Measurements from ENCODE around the gene DPP10. TPM values are rescaled to one million over a fixed set of nuclear protein-coding genes. Genes with fewer than 3 reads are reported as not detected.
"Not testable (repeated sequence)": the region's sequence is repeated elsewhere in the genome, so short reads cannot be mapped to it uniquely, and the experiment has no call there.

Gene DPP10
- polyA plus RNA-seq, 12 donors: 0.17 to 4.5 (median 0.87) TPM; not detected in 2

DNA sequence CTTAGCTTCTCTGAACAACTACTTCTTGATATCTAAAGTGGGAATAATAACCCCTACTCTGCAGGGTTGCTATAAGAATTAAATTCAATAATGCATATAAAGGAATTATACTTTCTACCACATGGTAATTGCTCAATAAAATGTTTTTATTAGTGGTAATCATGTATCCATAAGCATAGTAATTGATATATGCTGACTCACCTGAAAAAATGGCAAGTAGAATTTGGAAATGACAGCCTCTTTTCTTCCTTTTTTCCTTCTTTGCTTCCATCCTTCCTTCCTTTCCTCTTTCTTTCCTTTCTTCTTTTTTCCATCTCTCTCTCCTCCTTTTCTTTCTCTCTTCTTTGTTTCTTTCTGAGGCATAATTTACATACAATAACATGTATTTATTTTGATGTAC, 65.3 kb downstream of the DPP10 start:
- DNase-seq: no peak

- no peak for DNase-seq
Measured at GRCh38 chr2:114515882-114516281, 73.4 kb downstream of the DPP10 start.

GRCh38 chr2:114517580-114517979, 75.1 kb downstream of the DPP10 start:
- no peak for DNase-seq

DNA sequence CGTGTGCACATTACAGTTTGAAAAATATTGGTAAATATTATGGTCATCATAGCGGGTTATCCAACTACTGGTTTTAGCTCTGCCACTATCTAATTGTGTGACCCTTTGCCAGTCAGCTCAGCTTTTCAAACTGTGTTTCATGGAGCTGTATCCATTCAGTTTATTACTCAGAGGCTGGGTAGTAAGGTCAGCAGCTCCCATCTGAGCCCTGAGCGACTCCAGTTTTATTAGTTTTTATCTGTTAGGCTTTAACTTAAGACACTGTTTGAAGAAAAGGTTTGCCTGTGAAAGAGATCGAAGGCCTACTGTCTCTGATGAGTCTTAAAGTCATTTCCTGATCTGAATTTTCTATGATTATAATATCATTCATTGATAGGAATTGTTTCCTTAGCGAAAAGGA, 76.3 kb downstream of the DPP10 start:
- no peak for DNase-seq

- DNase-seq: not testable (repeated sequence)
Measured at GRCh38 chr2:114522612-114523011, 80.2 kb downstream of the DPP10 start.

DNA sequence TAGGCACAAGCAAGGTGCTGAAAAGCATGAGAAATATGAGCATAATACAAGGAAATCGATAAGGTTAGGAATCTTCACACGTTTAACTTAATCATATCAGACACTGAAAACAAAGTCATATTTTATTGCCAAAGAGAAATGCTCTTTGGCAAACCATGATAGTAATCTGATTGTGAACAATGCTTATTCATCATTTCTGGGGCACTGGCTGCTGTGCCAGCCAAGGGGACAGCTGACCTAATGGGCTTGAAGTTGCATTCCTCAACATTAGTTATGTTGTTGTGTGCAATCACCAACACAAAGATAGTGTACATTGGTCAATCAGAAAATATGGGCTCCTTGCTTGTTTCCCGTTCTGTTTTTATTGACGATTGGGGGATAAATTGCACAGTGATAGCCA, 83.5 kb downstream of the DPP10 start:
- no peak for DNase-seq

GRCh38 chr2:114526841-114527240, 84.4 kb downstream of the DPP10 start:
- DNase-seq: no peak

GRCh38 chr2:114527330-114527983, 85.0 kb downstream of the DPP10 start:
- DNase-seq: no peak

DNA sequence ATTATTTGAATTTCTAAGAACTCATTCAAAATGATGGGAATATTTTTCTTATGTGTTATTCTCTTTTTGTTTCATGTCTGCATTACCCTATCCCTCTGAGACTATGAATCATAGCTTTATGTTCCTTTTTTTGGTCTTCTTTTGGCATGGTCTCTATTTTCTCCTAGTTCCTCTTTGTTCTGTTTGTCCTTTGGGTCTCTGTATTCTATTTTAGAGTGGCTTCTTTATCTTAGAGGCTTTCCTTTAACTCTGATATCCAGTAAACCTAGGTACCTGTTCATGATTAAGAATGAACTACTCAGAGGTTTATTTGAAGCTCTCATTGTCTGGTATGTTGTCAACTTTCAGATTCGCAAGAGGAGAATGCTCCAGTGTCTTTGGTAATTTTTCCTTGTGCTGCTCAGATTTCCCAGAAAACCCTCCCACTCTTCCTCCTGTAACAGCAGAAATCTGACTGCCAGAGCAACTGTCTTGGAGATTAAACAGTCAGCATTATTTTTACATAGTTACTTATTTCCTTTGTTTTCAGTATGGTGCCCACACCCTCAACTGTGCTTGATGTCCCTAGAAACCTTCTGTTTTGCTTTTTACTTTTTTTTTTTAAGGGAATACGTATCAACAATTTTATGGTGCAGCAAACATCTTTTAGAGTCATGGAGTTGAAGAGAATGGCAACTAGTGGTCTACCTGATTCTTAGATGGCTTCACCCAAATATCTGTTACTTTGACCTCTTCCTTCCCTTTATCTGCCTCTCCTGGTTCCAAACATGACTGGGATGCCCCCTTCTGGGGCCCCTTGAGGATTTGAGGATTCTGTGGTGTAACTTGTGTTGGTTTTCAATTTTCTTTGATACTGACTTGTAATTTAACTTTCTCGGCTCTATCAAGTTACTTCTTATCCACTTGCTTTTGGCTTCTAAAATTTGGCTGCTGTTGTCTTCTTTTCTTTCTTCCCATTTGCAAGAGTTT, 92.0 kb downstream of the DPP10 start:
- peak; percentile 42 for DNase-seq

DNA sequence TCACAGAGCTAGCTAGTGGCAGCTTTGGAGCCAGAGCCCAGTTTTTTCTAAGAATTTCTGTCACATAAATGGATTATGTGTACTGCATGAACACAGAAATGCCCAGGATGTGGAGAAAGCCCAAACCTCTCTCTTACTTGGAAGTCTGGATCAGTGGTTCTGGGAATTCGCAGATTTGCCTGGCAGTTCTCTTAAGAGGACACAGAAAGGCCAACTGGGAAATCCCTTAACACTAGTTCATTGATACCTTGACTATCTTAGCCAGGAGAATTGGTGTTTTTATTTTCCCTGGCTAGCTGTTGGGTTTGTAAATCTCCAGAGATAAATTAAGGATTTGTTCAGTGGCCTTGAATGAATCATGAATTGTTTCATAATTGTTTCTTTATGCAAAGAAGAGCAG, 95.3 kb downstream of the DPP10 start:
- DNase-seq: no peak

- no peak for DNase-seq
Measured at GRCh38 chr2:114542695-114543094, 100.3 kb downstream of the DPP10 start.

GRCh38 chr2:114543236-114543766, 100.9 kb downstream of the DPP10 start:
- peak; percentile 76 for DNase-seq

DNA sequence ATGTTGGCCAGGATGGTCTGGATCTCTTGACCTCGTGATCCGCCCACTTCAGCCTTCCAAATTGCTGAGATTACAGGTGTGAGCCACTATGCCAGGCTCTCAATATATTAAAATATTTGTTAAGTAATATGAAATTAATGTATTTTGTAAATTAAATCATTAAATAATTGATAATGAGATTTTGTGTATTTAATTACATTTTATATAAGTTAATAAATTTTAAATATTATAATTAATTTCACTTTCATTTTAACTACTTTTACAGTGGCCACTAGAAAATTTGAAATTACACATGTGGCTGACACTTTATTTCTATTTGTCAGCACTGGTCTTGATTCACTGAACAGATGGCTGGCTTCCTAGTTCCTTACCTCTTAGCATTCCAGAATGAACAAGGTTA, 102.6 kb downstream of the DPP10 start:
- DNase-seq: no peak

DNA sequence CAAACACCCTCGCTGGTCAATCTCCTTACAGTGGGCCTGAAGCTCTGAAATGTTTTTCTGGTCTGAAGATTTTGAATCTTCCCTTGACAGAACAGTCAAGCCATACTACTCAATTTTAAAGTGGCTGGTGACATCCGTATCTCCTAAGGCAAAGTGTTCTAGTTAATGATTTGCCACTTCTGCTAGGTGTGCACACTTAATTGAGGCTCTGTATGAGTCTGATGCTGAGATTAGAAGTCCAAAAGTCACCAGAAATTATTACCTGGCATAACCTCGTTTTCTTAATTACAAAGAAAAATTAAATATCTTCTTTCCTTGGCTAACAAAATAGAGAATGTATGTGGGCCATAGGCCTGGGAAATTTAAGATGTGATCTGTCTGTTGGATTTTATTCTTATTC, 104.1 kb downstream of the DPP10 start:
- DNase-seq: no peak

- no peak for DNase-seq
Measured at GRCh38 chr2:114548151-114548550, 105.7 kb downstream of the DPP10 start.

- DNase-seq: no peak
Measured at GRCh38 chr2:114550364-114550763, 107.9 kb downstream of the DPP10 start.

DNA sequence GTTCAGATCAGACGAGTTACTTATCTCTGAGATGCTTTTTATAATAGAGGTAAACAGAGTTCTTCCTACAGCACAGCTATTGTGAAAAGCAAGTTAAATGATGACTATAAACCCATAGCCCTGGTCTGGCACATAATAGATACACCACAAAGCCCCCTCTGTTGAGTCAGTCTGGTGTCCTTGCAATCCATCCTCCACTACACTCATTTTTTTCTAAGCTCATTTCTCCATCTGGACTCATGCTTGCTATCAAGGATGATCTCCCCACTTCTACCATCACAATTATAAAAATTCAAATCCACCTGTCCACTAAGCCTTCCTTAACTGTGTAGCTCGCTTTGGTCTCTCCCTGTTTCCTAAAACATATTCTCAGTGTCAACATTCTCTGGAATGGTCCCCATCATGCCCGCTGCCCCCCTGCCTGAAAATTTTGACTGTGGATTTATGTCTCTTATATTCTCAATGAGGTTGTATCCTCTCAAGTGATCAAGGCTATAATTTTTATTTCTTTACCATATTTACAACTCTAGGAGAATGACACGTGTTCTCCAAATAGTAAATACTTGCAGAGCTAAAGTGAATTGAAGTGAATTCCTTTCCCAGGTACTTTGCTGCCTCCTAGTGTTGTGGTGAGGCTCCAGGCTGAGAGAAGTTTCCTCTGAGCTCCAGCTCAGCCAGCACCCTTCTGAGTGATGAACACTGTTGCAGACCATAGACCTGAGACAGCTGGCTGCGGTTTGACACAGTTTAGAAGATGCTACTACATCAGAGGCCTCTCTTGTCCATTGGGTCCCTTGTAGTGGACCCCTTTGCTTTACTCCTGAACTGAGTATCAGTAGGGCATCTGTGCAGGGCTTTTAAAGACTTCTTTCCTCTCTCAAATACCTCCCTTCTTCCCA, 108.7 kb downstream of the DPP10 start:
- peak; percentile 65 for DNase-seq

DNA sequence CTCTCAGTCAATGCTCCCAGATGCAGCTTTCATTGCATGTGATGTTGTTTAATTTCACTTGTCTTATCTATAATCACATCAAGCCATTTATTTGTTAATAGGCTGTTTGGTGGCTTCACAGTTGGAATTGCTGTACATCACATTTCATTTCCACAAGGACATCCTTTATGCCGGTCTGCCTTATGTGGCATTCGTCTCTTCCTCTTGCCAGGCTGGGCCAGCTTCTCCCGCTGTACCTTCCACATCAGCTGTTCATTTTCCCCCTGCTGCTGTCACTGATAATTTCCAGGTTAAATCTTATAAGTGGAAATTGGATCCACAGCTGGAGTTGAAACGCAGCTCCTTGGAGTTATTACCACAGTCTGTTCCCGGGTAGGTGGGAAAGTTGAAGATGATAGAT, 110.6 kb downstream of the DPP10 start:
- DNase-seq: no peak

DNA sequence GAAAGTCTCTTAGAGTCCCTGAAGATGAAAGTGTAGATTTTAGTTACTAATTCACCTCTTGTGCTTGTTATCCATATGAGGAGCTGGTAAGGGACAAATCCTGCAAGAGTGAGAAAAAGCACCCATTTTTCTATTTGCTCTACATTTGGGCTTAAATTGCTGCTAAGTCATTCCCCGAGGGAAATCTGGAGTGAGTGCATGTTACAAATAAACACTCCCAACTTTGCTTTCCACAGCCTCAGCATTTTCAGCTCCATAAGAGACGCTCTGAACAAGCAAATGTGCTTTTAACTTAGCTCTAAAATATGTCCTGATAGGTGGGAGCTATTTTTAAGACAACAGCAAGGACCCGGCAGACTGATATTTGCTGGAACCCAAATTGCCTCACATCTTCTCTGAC, 126.7 kb downstream of the DPP10 start:
- no peak for DNase-seq

GRCh38 chr2:114577657-114578056, 135.2 kb downstream of the DPP10 start:
- no peak for DNase-seq

- DNase-seq: no peak
Measured at GRCh38 chr2:114579542-114579941, 137.1 kb downstream of the DPP10 start.

- DNase-seq: no peak
Measured at GRCh38 chr2:114580691-114581090, 138.2 kb downstream of the DPP10 start.

Measured in muscle of arm (tissue), 12 donors.